GM13976 (cell line): ENCODE data around the gene DTD1.

Experiments used
- DNase-seq: peaks from one replicate; pipeline ENCODE4 v3.0.0; 2012; ENCODE audit warnings: low spot score
- in situ Hi-C: fragments of 300-500 bp; cut with MboI; formaldehyde crosslinking; loops from one replicate; pipeline ENCODE4 v1.12.0; 2022; ENCODE audit warnings: low sequenced_read_pairs, mixed read lengths, inconsistent platforms; ENCODE audit not compliant: unreplicated experiment
- TF ChIP-seq, protein P1 (sequence below): IDR thresholded peaks from 2 replicates; pipeline ENCODE4 v1.5.1; 2012; ENCODE audit warnings: borderline replicate concordance, mild to moderate bottlenecking; ENCODE audit not compliant: insufficient read depth; ENCODE audit errors: extremely low read depth, missing control alignments, control extremely low read depth

Gene DTD1

DNA sequence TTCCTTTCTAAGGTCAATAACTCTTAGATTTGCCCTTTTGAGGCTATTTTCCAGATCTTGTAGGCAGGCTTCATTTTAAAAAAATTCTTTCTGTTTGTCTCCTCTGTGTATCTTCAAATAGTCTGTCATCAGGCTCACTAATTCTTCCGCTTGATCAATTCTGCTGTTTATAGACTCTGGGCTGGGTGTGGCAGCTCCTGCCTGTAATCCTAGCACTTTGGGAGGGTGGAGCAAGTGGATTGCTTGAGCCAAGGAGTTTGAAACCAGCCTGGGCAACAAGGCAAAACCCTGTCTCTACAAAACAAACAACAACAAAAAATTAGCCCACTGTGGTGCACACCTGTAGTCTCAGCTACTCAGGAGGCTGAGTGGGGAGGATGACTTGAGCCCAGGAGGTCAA, 185.7 kb downstream of the DTD1 start:
- TF ChIP-seq, protein P1, sequence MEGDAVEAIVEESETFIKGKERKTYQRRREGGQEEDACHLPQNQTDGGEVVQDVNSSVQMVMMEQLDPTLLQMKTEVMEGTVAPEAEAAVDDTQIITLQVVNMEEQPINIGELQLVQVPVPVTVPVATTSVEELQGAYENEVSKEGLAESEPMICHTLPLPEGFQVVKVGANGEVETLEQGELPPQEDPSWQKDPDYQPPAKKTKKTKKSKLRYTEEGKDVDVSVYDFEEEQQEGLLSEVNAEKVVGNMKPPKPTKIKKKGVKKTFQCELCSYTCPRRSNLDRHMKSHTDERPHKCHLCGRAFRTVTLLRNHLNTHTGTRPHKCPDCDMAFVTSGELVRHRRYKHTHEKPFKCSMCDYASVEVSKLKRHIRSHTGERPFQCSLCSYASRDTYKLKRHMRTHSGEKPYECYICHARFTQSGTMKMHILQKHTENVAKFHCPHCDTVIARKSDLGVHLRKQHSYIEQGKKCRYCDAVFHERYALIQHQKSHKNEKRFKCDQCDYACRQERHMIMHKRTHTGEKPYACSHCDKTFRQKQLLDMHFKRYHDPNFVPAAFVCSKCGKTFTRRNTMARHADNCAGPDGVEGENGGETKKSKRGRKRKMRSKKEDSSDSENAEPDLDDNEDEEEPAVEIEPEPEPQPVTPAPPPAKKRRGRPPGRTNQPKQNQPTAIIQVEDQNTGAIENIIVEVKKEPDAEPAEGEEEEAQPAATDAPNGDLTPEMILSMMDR: no peak
- in situ Hi-C loops: no loop called here

DNA sequence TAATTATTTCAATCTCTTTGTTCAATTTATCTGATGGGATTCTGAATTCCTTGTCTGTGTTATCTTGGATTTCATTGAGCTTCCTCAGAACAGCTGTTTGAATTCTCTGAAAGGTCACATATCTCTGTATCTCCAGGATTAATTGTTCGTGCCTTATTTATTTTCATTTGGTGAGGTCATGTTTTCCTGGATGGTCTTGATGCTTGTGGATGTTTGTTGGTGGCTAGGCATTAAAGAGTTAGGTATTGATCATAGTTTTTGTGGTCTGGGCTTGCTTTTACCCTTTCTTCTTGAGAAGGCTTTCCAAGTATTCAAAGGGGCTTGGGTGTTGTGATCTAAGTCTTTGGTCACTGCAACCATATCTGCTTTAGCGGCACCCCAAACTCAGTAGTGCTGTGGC, 186.4 kb downstream of the DTD1 start:
- in situ Hi-C loops: no loop called here
- DNase-seq: no peak
- TF ChIP-seq, protein P1: no peak

More for the DNA sequence above, 185.7 kb downstream of the DTD1 start:
- DNase-seq: no peak

DNA sequence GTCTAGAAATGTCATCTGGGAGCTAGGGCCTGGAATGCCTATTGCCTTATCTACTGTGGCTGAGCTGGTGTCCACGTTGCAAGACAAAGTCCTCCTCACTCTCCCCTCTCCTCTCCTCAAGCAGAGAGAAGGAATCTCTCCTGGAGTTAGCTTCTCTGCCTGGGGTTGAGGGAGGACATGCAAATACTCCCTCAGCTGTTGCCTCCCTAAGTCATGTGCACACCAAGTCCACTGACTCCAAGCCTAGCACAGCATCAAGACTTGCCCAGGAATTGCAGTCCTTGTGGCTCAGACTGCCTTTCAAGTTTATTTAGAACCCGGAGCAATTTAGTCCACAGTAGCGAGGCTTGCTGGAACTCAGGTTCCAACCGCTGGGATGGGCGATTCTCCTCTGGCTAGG, 187.8 kb downstream of the DTD1 start:
- TF ChIP-seq, protein P1: no peak
- DNase-seq: no peak
- in situ Hi-C loops: no loop called here

DNA sequence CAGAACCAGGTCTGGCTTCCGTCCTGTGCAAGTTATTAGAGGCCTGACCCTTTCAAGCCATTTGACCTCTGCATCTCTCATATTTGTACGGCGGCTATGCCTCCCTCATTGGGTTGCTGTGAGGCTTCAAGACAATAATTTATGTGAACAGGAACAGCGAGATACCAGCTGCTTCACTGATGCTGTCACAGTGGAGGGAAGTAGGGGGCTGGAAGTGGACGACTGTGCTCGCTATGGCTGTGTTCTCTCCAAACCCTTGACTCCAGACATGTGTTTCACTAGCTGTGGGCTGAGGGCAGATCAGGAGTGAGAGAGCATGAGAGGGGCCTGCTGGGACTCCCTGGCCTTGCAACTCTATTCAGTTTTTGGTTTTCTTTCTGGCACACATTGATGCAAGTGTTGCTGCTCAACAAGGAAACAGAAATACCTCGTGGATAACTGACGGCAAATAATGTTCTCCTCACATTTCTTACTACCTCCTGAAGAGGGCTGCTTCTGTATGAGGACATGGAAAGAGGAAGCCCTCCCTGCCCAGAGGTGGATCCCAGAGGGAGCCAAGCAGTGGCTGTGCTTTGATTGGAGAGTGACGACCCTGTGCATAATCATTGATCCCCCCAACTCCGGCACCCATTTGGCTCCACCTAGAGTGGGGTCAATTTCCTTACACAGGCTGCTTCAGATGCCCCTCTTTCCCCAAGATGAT, 191.0 kb downstream of the DTD1 start:
- TF ChIP-seq, protein P1: no peak
- DNase-seq: no peak
- in situ Hi-C loops: no loop called here

DNA sequence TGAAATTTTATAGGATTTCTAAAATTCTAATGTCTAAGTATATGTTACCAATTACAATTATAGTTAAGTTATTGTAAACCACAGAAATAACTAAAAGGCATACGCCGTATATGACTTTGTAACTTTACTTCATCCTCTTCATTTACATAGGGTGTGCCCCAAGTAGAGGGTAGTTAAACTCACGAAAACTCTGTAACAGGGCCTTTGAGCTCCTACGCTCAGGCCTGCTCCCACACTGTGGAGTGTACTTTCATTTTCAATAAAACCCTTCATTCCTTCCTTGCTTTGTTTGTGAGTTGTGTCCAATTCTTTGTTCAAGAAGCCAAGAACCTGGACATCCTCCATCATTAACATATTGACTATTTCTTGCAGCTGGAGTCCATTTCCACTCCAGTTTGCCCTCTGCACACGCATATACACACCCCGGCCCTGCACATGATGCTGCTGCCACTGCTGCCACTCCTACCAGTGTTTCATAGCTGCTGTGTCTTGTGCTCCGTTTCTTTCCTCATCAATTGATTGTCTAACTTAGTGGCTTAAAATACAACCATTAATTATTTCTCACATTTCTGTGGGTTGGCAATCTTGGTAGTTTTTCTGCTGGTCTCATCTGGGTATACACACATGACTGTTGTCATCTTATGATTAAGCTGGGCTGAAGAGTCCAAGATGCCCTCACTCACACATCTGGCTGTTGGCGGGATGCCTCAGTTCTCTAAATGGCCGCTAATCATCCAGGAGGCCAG, 192.7 kb downstream of the DTD1 start:
- DNase-seq: no peak
- TF ChIP-seq, protein P1: no peak
- in situ Hi-C loops: no loop called here

DNA sequence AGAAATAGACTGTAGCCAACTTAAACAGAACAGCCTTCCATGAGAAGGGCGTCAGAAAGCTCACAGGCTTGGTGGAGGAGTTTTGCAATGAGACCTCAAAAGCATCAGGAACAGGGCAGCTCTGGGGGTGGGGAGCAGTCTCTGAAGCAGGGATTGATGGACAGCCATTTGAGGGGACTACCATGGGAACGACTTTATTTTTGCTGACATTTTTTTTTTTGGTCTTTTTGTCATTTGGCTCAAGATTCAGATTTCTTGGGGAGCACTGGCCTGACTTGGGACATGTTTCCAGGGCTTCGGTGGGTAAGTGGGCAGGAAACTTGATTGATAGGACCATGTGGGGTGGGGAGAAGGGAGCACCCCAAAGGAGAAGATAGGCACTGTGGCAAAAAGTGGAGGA, 193.7 kb downstream of the DTD1 start:
- DNase-seq: no peak
- TF ChIP-seq, protein P1: no peak
- in situ Hi-C loops: no loop called here
